Measurements from ENCODE around the gene FOXL2.

The FOXL2 gene

DNA sequence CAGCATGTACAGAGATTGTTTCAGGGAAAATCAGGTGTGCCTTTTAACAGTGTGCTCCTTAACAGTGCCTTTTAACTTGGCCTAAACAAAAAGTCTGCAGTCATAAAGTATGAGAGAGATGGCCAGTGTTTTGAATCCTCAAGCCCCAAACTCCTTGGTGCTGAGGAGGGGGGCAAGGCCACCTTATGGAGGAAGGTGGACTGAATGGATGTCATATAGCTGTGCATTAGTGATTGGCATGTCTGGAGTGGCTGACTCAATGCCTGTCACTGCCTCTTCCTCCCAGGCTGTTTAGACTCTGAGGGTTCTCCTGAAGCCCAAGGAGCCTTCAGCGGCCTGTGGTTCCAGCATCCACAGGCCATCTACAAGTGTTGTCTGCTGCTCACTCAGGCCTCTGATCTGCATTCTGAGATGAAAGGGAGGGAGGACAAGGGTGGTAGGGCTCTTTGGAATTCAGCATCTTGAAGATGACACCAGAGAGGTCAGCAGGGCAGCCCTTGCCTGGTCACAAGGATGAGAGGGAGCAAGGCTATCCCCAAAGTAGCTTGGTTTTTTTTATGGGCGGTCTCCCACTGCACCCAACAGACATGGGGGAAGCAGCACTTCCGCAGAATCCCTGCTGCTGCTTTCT, 1.5 kb upstream of the FOXL2 start:
- TF ChIP-seq, protein P1, sequence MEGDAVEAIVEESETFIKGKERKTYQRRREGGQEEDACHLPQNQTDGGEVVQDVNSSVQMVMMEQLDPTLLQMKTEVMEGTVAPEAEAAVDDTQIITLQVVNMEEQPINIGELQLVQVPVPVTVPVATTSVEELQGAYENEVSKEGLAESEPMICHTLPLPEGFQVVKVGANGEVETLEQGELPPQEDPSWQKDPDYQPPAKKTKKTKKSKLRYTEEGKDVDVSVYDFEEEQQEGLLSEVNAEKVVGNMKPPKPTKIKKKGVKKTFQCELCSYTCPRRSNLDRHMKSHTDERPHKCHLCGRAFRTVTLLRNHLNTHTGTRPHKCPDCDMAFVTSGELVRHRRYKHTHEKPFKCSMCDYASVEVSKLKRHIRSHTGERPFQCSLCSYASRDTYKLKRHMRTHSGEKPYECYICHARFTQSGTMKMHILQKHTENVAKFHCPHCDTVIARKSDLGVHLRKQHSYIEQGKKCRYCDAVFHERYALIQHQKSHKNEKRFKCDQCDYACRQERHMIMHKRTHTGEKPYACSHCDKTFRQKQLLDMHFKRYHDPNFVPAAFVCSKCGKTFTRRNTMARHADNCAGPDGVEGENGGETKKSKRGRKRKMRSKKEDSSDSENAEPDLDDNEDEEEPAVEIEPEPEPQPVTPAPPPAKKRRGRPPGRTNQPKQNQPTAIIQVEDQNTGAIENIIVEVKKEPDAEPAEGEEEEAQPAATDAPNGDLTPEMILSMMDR (IDR thresholded peaks at IDR 0.05; ENCODE audit: low read depth, low read length) = no peak
- H3K36me3 ChIP-seq = no peaks in the 10 kb centered on the region
- H3K4me1 ChIP-seq = no peaks in the 10 kb centered on the region
- H3K4me3 ChIP-seq (ENCODE audit: low read depth, low read length) = no peak overlapping the region
- no peaks in the 10 kb centered on the region for H3K9me3 ChIP-seq
- no peak for DNase-seq
- peaks cover 88% of the 10 kb centered on the region for H3K27me3 ChIP-seq

DNA sequence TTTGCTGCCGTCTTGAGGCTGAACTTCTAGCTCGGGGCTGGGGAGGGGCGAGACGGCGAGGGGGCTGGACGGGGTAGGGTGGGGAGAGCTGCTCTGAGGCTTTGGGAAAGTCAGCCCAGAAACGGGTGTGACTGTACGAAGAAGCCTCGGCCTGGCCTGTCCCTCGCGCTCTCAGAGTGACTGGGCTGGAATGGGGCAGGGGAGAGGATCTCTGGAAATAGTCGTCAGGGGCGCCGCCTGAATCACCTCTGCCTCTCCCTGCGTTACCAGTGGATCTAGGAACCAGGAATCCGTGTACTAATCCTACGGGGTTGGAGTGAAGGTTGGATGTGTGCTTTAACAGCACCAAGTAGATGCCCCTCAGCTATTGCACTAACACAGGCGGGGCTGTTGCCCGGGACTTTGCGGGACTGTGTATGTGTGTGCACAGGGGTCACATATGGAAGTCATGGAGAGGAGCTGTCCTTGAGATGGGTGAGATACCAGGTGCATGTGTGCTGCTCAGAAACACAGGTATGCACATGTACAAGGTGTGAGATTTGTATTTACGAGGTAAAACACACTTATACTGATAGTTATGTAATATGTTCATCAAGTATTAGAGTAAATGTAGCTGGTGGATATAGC, 671 bp upstream of the FOXL2 start:
- Histone ChIP-seq H3K9me3 (no peaks in the 10 kb centered on the region), H3K36me3 (no peaks in the 10 kb centered on the region), H3K27me3 (peaks cover 97% of the 10 kb centered on the region), H3K4me1 (no peaks in the 10 kb centered on the region), H3K4me3 (ENCODE audit: low read depth, low read length) (no peak overlapping the region)
- DNase-seq = no peak
- TF ChIP-seq, protein P1 (IDR thresholded peaks at IDR 0.05; ENCODE audit: low read depth, low read length) = no peak

DNA sequence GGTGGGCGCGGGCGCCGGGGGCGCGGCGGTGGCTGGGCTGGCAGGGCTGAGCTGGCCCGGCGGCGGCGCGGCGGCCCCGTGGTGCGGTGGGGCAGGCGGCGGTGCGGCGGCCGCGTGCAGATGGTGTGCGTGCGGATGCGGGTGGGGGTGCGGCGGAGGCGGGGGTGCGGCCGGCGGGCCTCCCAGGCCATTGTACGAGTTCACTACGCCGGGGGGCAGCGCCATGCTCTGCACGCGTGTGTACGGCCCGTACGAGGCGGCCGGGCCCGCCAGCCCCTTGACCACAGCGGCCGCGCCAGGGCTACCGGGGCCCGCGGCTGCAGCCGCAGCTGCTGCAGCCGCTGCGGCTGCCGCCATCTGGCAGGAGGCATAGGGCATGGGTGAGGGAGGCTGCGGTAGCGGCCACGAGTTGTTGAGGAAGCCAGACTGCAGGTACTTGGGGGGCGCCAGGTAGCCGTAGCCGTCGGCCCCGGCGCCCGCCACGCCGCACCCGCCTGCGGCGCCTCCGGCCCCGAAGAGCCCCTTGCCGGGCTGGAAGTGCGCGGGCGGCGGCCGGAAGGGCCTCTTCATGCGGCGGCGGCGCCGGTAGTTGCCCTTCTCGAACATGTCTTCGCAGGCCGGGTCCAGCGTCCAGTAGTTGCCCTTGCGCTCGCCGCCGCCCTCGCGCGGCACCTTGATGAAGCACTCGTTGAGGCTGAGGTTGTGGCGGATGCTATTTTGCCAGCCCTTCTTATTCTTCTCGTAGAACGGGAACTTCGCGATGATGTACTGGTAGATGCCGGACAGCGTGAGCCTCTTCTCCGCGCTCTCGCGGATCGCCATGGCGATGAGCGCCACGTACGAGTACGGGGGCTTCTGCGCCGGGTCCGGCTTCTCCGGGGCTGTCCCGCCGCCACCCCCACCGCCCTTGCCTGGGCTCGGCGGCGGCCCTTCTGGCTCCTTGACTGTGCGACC, 951 bp downstream of the FOXL2 start:
- no peak overlapping the region for H3K4me3 ChIP-seq (ENCODE audit: low read depth, low read length)
- TF ChIP-seq, protein P1 (IDR thresholded peaks at IDR 0.05; ENCODE audit: low read depth, low read length) = no peak
- no peaks in the 10 kb centered on the region for H3K36me3 ChIP-seq
- H3K9me3 ChIP-seq = no peaks in the 10 kb centered on the region
- H3K27me3 ChIP-seq = peaks cover 100% of the 10 kb centered on the region
- no peak for DNase-seq
- H3K4me1 ChIP-seq = no peaks in the 10 kb centered on the region

DNA sequence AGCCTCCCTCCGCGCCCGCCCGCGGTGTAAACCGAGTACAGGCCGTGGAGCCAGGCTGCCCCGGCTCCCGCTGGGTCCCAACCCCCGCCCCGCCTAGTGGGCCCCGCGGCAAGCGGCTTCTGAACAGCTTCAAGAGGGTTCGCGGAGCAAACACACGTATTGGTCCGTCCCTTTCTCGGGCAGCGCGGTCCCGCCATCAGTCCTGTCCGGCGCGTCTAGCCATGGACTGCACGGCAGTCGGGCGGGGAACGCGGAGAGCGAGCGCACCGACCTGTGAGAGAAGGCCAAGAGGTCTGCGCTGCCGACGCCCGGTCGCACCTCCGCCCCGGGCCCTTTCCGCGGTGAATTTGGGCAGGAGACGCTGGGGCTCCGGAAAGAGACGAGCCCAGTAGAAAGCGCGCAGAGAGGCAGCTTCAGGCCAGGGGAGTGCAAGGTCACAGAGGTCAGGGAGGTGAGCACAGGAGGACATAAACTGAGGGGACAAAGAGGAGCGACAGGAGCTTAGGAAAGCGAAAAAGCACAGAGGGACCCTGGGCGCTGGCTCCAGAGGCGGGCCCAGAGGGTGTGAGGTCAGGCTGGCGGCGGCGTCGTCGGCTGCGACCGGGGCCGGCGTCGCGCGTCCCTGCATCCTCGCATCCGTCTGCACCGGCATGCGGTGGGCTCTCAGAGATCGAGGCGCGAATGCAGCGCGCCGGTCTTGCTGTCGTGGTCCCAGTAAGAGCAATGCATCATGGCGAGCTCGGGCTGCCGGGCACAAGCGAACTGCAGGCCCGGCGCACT, 1.8 kb downstream of the FOXL2 start:
- Histone ChIP-seq H3K27me3 (peaks cover 100% of the 10 kb centered on the region), H3K4me1 (no peaks in the 10 kb centered on the region), H3K9me3 (no peaks in the 10 kb centered on the region), H3K36me3 (no peaks in the 10 kb centered on the region), H3K4me3 (ENCODE audit: low read depth, low read length) (no peak overlapping the region)
- TF ChIP-seq, protein P1 (IDR thresholded peaks at IDR 0.05; ENCODE audit: low read depth, low read length) = no peak
- no peak for DNase-seq

DNA sequence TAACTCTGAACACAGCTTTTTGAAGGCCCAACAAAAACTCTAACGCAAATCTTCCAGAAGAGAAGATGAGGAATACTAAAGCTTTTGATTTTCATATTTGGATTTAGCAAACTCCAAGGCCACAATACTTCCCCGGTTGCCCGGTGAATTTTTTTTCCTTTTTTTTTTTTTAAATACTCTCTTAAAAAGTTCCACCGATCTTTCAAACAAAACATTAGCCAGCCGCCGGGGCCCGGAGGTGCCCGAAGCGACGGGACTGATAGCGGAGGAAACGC, 2.3 kb downstream of the FOXL2 start:
- TF ChIP-seq, protein P1 (IDR thresholded peaks at IDR 0.05; ENCODE audit: low read depth, low read length) = no peak
- H3K9me3 ChIP-seq = no peaks in the 10 kb centered on the region
- H3K4me3 ChIP-seq (ENCODE audit: low read depth, low read length) = no peak overlapping the region
- no peaks in the 10 kb centered on the region for H3K4me1 ChIP-seq
- H3K36me3 ChIP-seq = no peaks in the 10 kb centered on the region
- DNase-seq = no peak
- H3K27me3 ChIP-seq = peaks cover 100% of the 10 kb centered on the region
